SK-N-SH treated with all-trans-retinoic acid at 6 μM for 48 hours (cell line): ENCODE results near the gene TSHZ2.
"Not testable (repeated sequence)": the region's sequence is repeated elsewhere in the genome, so short reads cannot be mapped to it uniquely, and the experiment has no call there.

Experiments
- ATAC-seq: fragments of 200-7000 bp; cut with Tn5 transposase; 3 replicates; pipeline ENCODE4 v1.9.1; 2020; ENCODE audit warnings: mild to moderate bottlenecking, moderate library complexity
- ARNTL ChIP-seq: fragments of 450-650 bp; formaldehyde crosslinking; IDR thresholded peaks from 2 replicates; pipeline ENCODE4 v1.5.0; 2020; ENCODE audit warnings: low read depth, mild to moderate bottlenecking, moderate library complexity, borderline replicate concordance
- BACH2 ChIP-seq: fragments of 250-450 bp; sonication (Bioruptor Pico); IDR thresholded peaks from 2 replicates; pipeline ENCODE4 v1.9.0; 2021; ENCODE audit warnings: mild to moderate bottlenecking, borderline replicate concordance
- CSDC2 ChIP-seq: fragments of 250-450 bp; sonication (Bioruptor Pico); IDR thresholded peaks from 2 replicates; pipeline ENCODE4 v1.5.0; 2020; ENCODE audit warnings: mild to moderate bottlenecking, moderate library complexity
- ESRRG ChIP-seq: fragments of 250-450 bp; sonication (Bioruptor Pico); IDR thresholded peaks from 2 replicates; pipeline ENCODE4 v1.6.1; 2021; ENCODE audit warnings: mild to moderate bottlenecking
- GLIS3 ChIP-seq: fragments of 250-450 bp; sonication (Bioruptor Pico); IDR thresholded peaks from 2 replicates; pipeline ENCODE4 v1.5.0; 2020; ENCODE audit warnings: mild to moderate bottlenecking, moderate library complexity
- ISL1 ChIP-seq: fragments of 250-450 bp; sonication (Bioruptor Pico); IDR thresholded peaks from 2 replicates; pipeline ENCODE4 v2.1.2; 2022; ENCODE audit warnings: mild to moderate bottlenecking, moderate library complexity
- OSR1 ChIP-seq: fragments of 250-450 bp; sonication (Bioruptor Pico); IDR thresholded peaks from 2 replicates; pipeline ENCODE4 v1.8.0; 2022; ENCODE audit warnings: moderate library complexity, mild to moderate bottlenecking, inconsistent platforms
- PPARA ChIP-seq: fragments of 250-450 bp; sonication (Bioruptor Pico); IDR thresholded peaks from 2 replicates; pipeline ENCODE4 v1.5.0; 2020; ENCODE audit warnings: mild to moderate bottlenecking, borderline replicate concordance
- RARB ChIP-seq: fragments of 250-450 bp; sonication (Bioruptor Pico); IDR thresholded peaks from 2 replicates; pipeline ENCODE4 v1.8.0; 2021; ENCODE audit warnings: mild to moderate bottlenecking, moderate library complexity
- SNAI2 ChIP-seq: fragments of 250-450 bp; sonication (Bioruptor Pico); IDR thresholded peaks from 2 replicates; pipeline ENCODE4 v1.5.0; 2020; ENCODE audit warnings: mild to moderate bottlenecking, moderate library complexity
- TCF4 ChIP-seq: fragments of 250-450 bp; sonication (Bioruptor Pico); IDR thresholded peaks from 2 replicates; pipeline ENCODE4 v1.8.0; 2021; ENCODE audit warnings: mild to moderate bottlenecking, moderate library complexity, borderline replicate concordance
- TOX ChIP-seq: fragments of 250-450 bp; sonication (Bioruptor Pico); IDR thresholded peaks from 2 replicates; pipeline ENCODE4 v1.8.0; 2021; ENCODE audit warnings: mild to moderate bottlenecking, moderate library complexity, borderline replicate concordance
- ZC3H10 ChIP-seq: fragments of 250-450 bp; sonication (Bioruptor Pico); IDR thresholded peaks from 2 replicates; pipeline ENCODE4 v1.5.1; 2021; ENCODE audit warnings: mild to moderate bottlenecking, moderate library complexity
- ZFP3 ChIP-seq: fragments of 250-450 bp; sonication (Bioruptor Pico); IDR thresholded peaks from 2 replicates; pipeline ENCODE4 v1.5.0; 2020; ENCODE audit warnings: mild to moderate bottlenecking, moderate library complexity
- ZFP30 ChIP-seq: fragments of 450-650 bp; formaldehyde crosslinking; IDR thresholded peaks from 2 replicates; pipeline ENCODE4 v1.5.0; 2022; ENCODE audit warnings: mild to moderate bottlenecking, moderate library complexity
- ZNF565 ChIP-seq: fragments of 450-650 bp; formaldehyde crosslinking; conservative IDR thresholded peaks from 2 replicates; pipeline ENCODE4 v1.5.0; 2020; ENCODE audit warnings: low read depth, mild to moderate bottlenecking, moderate library complexity
- ZNF70 ChIP-seq: fragments of 450-650 bp; formaldehyde crosslinking; IDR thresholded peaks from 2 replicates; pipeline ENCODE4 v1.5.0; 2020; ENCODE audit warnings: mild to moderate bottlenecking, moderate library complexity
- ZNF8 ChIP-seq: fragments of 450-650 bp; formaldehyde crosslinking; IDR thresholded peaks from 2 replicates; pipeline ENCODE4 v1.5.0; 2020; ENCODE audit warnings: mild to moderate bottlenecking, moderate library complexity
- TF ChIP-seq, protein P1 (sequence below): fragments of 250-450 bp; sonication (Bioruptor Pico); IDR thresholded peaks from 2 replicates; pipeline ENCODE4 v1.5.1; 2021; ENCODE audit warnings: mild to moderate bottlenecking, moderate library complexity
- TF ChIP-seq, protein P2 (sequence below): fragments of 250-450 bp; sonication (Bioruptor Pico); IDR thresholded peaks from 2 replicates; pipeline ENCODE4 v1.5.1; 2020; ENCODE audit warnings: low read depth, mild to moderate bottlenecking, moderate library complexity
- TF ChIP-seq, protein P3 (sequence below): fragments of 250-450 bp; sonication (Bioruptor Pico); IDR thresholded peaks from 2 replicates; pipeline ENCODE4 v1.8.0; 2021; ENCODE audit warnings: low read depth, mild to moderate bottlenecking, moderate library complexity, borderline replicate concordance
- TF ChIP-seq, protein P4 (sequence below): fragments of 250-450 bp; sonication (Bioruptor Pico); IDR thresholded peaks from 2 replicates; pipeline ENCODE4 v1.5.0; 2020; ENCODE audit warnings: mild to moderate bottlenecking, moderate library complexity
- TF ChIP-seq, protein P5 (sequence below): fragments of 250-450 bp; sonication (Bioruptor Pico); IDR thresholded peaks from 2 replicates; pipeline ENCODE4 v1.8.0; 2020; ENCODE audit warnings: mild to moderate bottlenecking, moderate library complexity, borderline replicate concordance

TSHZ2 gene

DNA sequence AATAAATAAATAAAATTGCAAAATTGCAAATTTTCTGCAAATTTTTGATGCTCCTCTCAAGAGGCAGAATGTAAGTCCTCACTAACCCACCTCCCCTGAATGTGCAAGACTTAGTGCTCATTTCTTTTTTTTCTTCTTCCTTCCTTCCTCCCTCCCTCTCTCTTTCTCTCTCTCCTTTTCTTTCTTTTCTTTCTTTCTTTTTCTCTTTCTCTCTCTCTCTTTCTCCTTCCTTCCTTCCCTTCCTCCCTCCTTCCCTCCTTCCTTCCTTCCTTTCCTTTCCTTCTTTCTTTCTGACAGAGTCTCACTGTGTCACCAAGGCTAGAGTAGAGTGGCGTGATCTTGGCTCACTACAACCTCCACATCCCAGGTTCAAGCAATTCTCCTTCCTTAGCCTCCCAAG is 561.3 kb downstream of the TSHZ2 start (continued):
- TF ChIP-seq ZNF565 (CRISPR knock-in tag) (no peak), RARB (CRISPR knock-in tag) (no peak), TCF4 (CRISPR knock-in tag) (no peak), BACH2 (CRISPR knock-in tag) (no peak), CSDC2 (CRISPR knock-in tag) (no peak), SNAI2 (CRISPR knock-in tag) (no peak)
- TF ChIP-seq, protein P1, sequence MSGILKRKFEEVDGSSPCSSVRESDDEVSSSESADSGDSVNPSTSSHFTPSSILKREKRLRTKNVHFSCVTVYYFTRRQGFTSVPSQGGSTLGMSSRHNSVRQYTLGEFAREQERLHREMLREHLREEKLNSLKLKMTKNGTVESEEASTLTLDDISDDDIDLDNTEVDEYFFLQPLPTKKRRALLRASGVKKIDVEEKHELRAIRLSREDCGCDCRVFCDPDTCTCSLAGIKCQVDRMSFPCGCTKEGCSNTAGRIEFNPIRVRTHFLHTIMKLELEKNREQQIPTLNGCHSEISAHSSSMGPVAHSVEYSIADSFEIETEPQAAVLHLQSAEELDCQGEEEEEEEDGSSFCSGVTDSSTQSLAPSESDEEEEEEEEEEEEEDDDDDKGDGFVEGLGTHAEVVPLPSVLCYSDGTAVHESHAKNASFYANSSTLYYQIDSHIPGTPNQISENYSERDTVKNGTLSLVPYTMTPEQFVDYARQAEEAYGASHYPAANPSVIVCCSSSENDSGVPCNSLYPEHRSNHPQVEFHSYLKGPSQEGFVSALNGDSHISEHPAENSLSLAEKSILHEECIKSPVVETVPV (CRISPR knock-in tag) = no peak

DNA sequence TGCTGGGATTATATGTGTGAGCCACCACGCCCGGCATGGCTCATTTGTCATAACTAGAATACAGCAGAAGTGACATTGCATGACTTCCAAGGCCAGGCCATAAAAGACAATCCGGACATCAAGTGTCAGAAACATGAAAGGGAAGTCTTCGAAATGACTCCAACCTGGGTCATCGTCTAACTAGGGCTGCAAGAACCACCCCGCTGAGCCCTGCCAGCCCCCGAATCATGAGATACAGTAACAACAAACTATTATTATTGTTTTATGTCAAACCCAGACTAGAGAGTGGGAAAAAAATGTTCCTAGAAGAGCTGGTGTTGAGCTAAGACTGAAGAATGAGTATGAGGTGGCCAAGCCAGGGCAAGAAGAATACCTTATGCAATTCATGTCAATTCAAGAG is 561.9 kb downstream of the TSHZ2 start:
- TF ChIP-seq CSDC2 (CRISPR knock-in tag) (no peak), GLIS3 (CRISPR knock-in tag) (no peak), TCF4 (CRISPR knock-in tag) (no peak), ZFP30 (CRISPR knock-in tag) (no peak), ARNTL (CRISPR knock-in tag) (no peak), TOX (no peak), PPARA (no peak), ZNF70 (CRISPR knock-in tag) (no peak), ESRRG (CRISPR knock-in tag) (no peak), OSR1 (no peak), BACH2 (CRISPR knock-in tag) (no peak), ZC3H10 (CRISPR knock-in tag) (no peak), ZNF565 (CRISPR knock-in tag) (no peak)
- TF ChIP-seq, protein P2, sequence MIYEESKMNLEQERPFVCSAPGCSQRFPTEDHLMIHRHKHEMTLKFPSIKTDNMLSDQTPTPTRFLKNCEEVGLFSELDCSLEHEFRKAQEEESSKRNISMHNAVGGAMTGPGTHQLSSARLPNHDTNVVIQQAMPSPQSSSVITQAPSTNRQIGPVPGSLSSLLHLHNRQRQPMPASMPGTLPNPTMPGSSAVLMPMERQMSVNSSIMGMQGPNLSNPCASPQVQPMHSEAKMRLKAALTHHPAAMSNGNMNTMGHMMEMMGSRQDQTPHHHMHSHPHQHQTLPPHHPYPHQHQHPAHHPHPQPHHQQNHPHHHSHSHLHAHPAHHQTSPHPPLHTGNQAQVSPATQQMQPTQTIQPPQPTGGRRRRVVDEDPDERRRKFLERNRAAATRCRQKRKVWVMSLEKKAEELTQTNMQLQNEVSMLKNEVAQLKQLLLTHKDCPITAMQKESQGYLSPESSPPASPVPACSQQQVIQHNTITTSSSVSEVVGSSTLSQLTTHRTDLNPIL (CRISPR knock-in tag) = no peak
- TF ChIP-seq, protein P3, sequence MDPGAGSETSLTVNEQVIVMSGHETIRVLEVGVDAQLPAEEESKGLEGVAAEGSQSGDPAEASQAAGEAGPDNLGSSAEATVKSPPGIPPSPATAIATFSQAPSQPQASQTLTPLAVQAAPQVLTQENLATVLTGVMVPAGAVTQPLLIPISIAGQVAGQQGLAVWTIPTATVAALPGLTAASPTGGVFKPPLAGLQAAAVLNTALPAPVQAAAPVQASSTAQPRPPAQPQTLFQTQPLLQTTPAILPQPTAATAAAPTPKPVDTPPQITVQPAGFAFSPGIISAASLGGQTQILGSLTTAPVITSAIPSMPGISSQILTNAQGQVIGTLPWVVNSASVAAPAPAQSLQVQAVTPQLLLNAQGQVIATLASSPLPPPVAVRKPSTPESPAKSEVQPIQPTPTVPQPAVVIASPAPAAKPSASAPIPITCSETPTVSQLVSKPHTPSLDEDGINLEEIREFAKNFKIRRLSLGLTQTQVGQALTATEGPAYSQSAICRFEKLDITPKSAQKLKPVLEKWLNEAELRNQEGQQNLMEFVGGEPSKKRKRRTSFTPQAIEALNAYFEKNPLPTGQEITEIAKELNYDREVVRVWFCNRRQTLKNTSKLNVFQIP (CRISPR knock-in tag) = no peak
- TF ChIP-seq, protein P4, sequence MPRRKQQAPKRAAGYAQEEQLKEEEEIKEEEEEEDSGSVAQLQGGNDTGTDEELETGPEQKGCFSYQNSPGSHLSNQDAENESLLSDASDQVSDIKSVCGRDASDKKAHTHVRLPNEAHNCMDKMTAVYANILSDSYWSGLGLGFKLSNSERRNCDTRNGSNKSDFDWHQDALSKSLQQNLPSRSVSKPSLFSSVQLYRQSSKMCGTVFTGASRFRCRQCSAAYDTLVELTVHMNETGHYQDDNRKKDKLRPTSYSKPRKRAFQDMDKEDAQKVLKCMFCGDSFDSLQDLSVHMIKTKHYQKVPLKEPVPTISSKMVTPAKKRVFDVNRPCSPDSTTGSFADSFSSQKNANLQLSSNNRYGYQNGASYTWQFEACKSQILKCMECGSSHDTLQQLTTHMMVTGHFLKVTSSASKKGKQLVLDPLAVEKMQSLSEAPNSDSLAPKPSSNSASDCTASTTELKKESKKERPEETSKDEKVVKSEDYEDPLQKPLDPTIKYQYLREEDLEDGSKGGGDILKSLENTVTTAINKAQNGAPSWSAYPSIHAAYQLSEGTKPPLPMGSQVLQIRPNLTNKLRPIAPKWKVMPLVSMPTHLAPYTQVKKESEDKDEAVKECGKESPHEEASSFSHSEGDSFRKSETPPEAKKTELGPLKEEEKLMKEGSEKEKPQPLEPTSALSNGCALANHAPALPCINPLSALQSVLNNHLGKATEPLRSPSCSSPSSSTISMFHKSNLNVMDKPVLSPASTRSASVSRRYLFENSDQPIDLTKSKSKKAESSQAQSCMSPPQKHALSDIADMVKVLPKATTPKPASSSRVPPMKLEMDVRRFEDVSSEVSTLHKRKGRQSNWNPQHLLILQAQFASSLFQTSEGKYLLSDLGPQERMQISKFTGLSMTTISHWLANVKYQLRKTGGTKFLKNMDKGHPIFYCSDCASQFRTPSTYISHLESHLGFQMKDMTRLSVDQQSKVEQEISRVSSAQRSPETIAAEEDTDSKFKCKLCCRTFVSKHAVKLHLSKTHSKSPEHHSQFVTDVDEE (CRISPR knock-in tag) = no peak
- TF ChIP-seq, all 23 proteins: peak for 0
- no peak for ATAC-seq

DNA sequence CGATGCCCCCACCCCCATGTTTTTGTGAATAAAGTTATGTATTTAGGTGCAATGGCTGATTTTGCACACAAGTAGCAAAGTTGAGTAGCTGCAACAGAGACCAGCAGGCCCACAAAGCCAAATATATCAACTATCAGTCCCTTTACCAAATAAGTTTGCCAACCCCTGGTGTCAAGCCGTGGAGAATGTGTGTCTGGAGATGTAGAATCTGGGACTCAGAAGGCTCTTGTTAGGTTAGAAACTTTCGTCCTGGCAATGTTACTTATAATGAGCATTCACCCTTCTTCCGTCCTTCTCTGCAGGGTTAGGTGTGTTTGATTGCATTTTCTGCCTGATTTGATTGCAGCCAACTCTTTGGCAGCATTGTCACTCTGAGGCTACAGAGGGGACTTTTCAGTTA is 563.7 kb downstream of the TSHZ2 start:
- ATAC-seq = no peak
- TF ChIP-seq ZC3H10 (CRISPR knock-in tag) (no peak), CSDC2 (CRISPR knock-in tag) (no peak), ESRRG (CRISPR knock-in tag) (no peak)

DNA sequence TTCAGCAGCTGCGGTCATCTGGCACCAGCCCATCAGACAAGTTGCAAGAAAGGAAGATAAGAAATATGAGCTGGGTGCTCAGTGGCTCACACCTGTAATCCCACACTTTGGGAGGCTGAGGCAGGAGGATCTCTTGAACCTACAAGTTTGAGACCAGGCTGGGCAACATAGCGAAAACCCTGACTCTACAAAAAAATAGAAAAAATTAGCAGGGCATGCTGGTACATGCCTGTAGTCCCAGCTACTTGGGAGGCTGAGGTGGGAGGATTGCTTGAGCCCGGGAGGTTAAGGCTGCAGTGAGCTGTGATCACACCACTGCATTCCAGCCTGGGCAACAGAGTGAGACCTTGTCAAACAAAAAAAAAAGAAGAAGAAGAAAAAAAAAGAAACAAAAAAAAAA is 564.2 kb downstream of the TSHZ2 start:
- ATAC-seq = not testable (repeated sequence)

DNA sequence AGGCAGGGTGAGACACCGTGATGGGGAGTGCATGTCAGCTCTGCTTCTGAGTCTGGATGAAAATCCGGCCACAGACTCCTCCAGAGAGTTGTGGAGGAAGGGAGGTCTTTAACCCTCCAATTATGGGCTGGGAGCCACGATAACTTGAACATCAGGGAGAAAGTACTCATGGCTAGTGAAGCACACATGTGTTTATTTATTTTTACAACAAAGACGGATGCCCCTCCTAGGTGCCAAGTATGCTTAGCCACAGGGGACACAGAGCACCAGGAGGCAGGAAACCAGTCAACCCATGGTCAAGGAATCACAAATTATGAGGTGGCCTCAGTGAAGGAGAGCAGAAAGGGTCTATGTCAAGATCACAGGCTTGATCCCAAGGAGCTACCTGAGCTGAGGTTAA is 567.4 kb downstream of the TSHZ2 start:
- ATAC-seq = no peak
- TF ChIP-seq BACH2 (CRISPR knock-in tag) (no peak), ZFP3 (CRISPR knock-in tag) (no peak), ZNF70 (CRISPR knock-in tag) (no peak), TCF4 (CRISPR knock-in tag) (no peak), ZNF565 (CRISPR knock-in tag) (no peak), ZNF8 (CRISPR knock-in tag) (no peak), ISL1 (no peak)
- TF ChIP-seq, protein P4 (CRISPR knock-in tag) = no peak
- TF ChIP-seq, protein P5, sequence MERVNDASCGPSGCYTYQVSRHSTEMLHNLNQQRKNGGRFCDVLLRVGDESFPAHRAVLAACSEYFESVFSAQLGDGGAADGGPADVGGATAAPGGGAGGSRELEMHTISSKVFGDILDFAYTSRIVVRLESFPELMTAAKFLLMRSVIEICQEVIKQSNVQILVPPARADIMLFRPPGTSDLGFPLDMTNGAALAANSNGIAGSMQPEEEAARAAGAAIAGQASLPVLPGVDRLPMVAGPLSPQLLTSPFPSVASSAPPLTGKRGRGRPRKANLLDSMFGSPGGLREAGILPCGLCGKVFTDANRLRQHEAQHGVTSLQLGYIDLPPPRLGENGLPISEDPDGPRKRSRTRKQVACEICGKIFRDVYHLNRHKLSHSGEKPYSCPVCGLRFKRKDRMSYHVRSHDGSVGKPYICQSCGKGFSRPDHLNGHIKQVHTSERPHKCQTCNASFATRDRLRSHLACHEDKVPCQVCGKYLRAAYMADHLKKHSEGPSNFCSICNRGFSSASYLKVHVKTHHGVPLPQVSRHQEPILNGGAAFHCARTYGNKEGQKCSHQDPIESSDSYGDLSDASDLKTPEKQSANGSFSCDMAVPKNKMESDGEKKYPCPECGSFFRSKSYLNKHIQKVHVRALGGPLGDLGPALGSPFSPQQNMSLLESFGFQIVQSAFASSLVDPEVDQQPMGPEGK (CRISPR knock-in tag) = no peak
